ENCODE data around the gene ZNF296. TPM values are rescaled to one million over a fixed set of nuclear protein-coding genes. Genes with fewer than 3 reads are reported as not detected.

The ZNF296 gene
- total and polyA plus RNA-seq, 2 experiments from 2014 or later, result 1.6 to 3.4 TPM

- Histone ChIP-seq H3K4me3 (no peak overlapping the region), H3K27ac (peak overlapping the region; percentile 9), H3K4me1 (ENCODE audit: low read depth) (peaks cover 23% of the 10 kb centered on the region), H3K9me3 (ENCODE audit: low read depth) (no peaks in the 10 kb centered on the region), H3K36me3 (no peaks in the 10 kb centered on the region), H3K27me3 (no peaks in the 10 kb centered on the region)
- no peak for TF ChIP-seq CTCF (IDR thresholded peaks at IDR 0.05; ENCODE audit: low read depth, low read length)
- DNase-seq (ENCODE audit: low read depth in 1 of 2, low spot score in 1 of 2), result peak in 1 of 2 donors; percentile 90
These were observed 21.7 kb upstream of the ZNF296 start for GRCh38 chr19:45097776-45098520.

- H3K27me3 ChIP-seq, result no peaks in the 10 kb centered on the region
- H3K36me3 ChIP-seq, result no peaks in the 10 kb centered on the region
- no peak for DNase-seq (ENCODE audit: low read depth in 1 of 2, low spot score in 1 of 2)
- peaks cover 23% of the 10 kb centered on the region for H3K4me1 ChIP-seq (ENCODE audit: low read depth)
- no peaks in the 10 kb centered on the region for H3K9me3 ChIP-seq (ENCODE audit: low read depth)
- TF ChIP-seq CTCF (IDR thresholded peaks at IDR 0.05; ENCODE audit: low read depth, low read length), result no peak
- H3K27ac ChIP-seq, result no peak overlapping the region
- no peak overlapping the region for H3K4me3 ChIP-seq
These were observed 21.1 kb upstream of the ZNF296 start for GRCh38 chr19:45097450-45097775.

DNA sequence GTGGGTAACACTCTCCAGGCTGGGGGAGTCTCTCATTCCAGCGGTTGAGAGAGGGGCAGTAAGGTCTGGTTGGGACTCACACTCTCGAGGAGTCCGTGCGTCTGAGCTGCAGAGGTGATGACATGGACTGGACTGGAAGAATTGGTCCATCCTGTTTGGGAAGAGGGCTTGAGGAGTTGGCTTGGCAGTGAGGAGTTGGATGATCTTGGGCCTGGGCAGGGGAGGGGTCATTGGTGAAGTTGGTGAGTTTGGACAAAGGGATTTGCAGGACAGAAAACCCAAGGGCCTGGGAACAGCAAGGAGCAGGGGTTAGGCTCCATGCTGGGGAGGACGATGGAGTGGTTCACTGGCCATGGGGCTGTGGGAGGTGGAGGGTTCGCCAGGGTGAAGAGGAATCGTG is 20.4 kb upstream of the ZNF296 start:
- Histone ChIP-seq H3K9me3 (ENCODE audit: low read depth) (no peaks in the 10 kb centered on the region), H3K36me3 (no peaks in the 10 kb centered on the region), H3K27me3 (no peaks in the 10 kb centered on the region), H3K27ac (no peak overlapping the region), H3K4me1 (ENCODE audit: low read depth) (peaks cover 23% of the 10 kb centered on the region), H3K4me3 (no peak overlapping the region)
- DNase-seq (ENCODE audit: low read depth in 1 of 2, low spot score in 1 of 2), result no peak
- no peak for TF ChIP-seq CTCF (IDR thresholded peaks at IDR 0.05; ENCODE audit: low read depth, low read length)

DNA sequence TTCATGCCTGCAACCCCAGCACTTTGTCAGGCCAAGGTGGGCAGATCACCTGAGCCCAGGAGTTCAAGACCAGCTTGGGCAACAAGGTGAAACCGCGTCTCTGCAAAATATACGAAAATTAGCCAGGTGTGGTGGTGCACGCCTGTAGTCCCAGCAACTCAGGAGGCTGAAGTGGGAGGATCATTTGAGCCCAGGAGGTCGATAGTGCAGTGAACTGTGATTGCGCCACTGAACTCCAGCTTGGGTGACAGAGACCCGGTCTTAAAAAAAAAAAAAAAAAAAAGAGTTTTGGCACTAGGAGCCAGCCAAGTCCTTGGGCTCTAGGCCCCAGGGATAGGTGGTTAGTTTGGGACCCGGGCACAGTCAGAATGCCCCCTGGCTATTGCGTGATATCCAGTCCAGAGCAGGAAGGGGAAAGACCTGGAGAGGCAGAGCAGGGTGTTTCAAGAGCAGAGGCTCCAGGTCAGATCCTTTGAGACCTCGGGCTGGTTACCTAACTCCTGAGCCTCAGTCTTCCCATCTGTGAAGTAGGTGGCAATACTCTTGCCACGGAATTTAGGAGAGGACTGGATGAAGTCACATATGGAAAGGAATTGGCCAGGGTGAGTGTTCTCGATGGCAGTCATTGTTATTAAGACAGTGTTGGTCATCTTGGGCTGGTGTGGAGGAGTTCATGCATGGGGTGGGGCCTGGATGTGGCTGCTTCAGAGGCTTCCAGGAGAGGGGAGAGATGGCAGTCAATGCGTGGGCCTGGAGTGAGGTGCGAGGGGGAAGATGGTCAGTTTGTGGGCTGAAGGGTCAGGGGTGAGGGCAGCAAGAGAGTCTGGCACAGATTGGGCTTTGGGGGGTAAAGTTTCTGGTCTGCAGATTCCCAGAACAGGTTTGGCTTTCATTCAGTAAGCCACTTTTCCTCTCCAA is 19.5 kb upstream of the ZNF296 start:
- no peak overlapping the region for H3K27ac ChIP-seq
- H3K4me3 ChIP-seq, result no peak overlapping the region
- H3K36me3 ChIP-seq, result no peaks in the 10 kb centered on the region
- no peaks in the 10 kb centered on the region for H3K9me3 ChIP-seq (ENCODE audit: low read depth)
- DNase-seq (ENCODE audit: low read depth in 1 of 2, low spot score in 1 of 2), result no peak
- H3K4me1 ChIP-seq (ENCODE audit: low read depth), result peaks cover 23% of the 10 kb centered on the region
- no peak for TF ChIP-seq CTCF (IDR thresholded peaks at IDR 0.05; ENCODE audit: low read depth, low read length)
- no peaks in the 10 kb centered on the region for H3K27me3 ChIP-seq

GRCh38 chr19:45094707-45095106 is 18.4 kb upstream of the ZNF296 start:
- DNase-seq (ENCODE audit: low read depth in 1 of 2, low spot score in 1 of 2), result no peak
- H3K27ac ChIP-seq, result no peak overlapping the region
- H3K4me3 ChIP-seq, result no peak overlapping the region
- H3K36me3 ChIP-seq, result no peaks in the 10 kb centered on the region
- no peaks in the 10 kb centered on the region for H3K9me3 ChIP-seq (ENCODE audit: low read depth)
- H3K4me1 ChIP-seq (ENCODE audit: low read depth), result peaks cover 19% of the 10 kb centered on the region
- no peaks in the 10 kb centered on the region for H3K27me3 ChIP-seq
- no peak for TF ChIP-seq CTCF (IDR thresholded peaks at IDR 0.05; ENCODE audit: low read depth, low read length)
